KG1 (cell line): ENCODE measurements around the gene SECTM1.
"Not testable (repeated sequence)": the region's sequence is repeated elsewhere in the genome, so short reads cannot be mapped to it uniquely, and the experiment has no call there.

Source experiments
- DNase-seq: peaks from one replicate; lab custom pipeline; 2025; lab: John Stamatoyannopoulos, UW

The SECTM1 gene

DNA sequence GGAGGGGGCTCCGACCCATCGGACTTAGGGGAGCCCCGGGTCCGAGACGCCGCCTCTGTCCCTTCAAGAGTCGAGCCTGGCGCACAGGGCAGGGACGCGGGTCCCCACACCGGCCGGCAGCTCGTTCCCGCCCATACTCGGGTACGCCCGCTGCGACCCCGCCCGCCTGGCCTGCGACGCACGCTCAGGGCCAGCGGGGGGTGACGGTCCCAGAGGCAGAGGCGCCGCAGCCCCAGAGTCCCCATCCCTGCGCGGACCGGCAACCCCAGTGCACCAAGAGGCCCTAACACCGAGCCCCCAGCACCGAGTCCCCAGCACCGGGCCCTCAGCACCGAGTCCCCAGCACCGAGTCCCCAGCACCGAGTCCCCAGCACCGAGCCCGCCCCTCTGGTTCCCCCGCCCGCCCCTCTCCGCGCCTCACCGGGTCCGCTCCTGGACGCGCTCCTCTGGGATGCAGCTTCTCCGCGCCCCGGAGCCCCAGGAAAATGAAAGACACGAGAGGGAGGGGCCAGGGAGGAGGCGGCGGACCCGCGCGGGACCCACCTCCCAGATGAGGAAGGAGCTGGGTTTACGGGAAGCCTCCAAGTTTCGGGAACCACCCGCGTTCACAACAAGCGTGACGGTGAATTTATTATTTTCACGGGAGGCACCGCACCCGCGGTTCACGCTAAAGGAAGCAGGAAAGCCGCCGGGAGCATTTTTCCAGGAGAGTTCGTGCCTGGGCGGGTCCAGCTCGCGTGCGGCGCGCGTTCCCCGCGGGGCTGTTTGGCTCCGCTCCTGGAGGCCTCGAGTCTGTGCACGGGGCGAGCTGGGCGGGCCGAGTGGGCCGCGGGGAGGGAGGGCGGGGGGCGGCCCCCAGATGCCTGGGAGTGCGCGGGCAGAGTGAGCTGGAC, at the start of gene SECTM1:
Gene SECTM1 (minus strand): TSS at position 488 of the 893 bp plus-strand sequence. CDS start 6,526 bp downstream, outside the sequence.
- DNase-seq, result no peak

GRCh38 chr17:82382933-82383255, 49.3 kb upstream of the SECTM1 start:
- DNase-seq, result no peak

- DNase-seq, result not testable (repeated sequence)
Measured at GRCh38 chr17:82382220-82382932, 48.8 kb upstream of the SECTM1 start.

DNA sequence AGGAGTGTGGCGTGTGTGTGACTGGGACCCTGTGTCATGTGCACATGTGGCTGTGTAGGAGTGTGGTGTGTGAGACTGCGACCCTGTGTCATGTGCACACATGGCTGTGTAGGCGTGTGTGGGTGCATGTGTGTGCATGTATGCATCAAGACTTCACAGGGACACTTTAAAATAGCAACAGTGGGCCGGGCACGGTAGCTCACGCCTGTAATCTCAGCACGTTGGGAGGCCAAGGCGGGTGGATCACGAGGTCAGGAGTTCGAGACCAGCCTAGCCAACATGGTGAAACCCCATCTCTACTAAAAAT, 48.1 kb upstream of the SECTM1 start:
- not testable (repeated sequence) for DNase-seq

DNA sequence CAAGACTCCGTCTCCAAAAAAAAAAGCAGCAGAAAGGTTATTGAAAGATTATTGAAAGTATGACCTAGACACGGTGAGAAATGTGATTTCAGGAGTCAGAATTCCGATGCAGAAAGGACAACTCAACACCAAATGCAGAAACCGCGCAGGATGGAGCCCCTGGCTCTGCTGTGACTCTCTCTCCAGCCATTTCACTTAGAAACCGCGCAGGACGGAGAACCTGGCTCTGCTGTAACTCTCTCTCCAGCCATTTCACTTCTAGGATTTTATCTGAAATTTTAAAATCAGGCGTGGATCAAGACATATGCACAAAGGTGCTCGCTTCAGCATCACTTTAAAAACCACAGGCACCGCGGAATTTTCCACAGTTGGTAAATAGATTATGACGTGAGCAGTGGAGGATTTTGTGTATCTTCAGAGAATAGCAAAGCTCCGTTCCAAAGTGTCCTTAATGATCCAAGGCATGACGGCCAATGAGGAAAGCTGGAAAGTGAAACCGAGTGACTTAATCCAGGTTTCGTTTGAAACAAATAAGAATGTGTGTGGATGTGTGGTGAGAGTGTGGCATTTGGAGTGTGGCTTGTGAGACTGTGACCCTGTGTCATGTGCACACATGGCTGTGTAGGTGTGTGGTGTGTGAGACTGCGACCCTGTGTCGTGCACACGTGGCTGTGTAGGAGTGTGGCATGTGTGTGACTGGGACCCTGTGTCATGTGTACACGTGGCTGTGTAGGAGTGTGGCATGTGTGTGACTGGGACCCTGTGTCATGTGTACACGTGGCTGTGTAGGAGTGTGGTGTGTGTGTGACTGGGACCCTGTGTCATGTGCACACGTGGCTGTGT, 47.5 kb upstream of the SECTM1 start:
- no peak for DNase-seq

- DNase-seq, result no peak
Measured at GRCh38 chr17:82378741-82379021, 45.1 kb upstream of the SECTM1 start.

GRCh38 chr17:82377924-82378740, 44.6 kb upstream of the SECTM1 start:
- DNase-seq, result no peak

- not testable (repeated sequence) for DNase-seq
Measured at GRCh38 chr17:82377294-82377693, 43.7 kb upstream of the SECTM1 start.

DNA sequence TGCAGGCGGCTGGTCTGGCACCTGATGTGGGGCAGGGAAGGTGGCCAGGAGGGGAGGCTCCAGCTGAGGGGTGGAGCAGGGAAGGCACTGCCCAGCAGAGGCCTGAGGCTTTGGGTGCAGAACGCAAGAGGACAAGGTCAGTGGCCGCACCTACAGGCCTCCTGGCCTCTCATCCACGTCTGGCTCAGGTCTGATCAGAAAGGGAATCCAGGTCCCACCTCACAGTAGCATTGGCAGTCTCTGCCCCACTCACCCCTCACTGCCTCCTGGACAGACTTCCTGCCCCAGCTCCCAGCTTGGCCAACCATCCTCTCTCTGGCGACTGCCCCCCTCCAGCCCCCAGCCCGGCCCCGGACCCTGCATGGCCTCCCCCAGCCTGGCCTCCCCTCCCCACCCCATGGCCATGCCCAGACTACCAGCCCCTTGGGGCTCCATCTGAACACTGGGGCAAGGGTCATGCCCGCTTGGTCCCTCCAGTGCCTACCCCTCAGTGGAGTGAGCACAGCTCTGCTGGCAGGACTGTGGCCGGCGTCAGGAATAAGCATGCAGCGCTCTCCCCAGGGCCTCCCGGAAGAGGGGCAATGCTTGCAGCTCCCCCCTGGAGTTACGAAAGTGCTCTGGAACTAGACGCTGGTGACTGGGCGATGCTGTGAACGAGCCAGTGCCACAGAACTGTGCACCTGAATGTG, 42.6 kb upstream of the SECTM1 start:
- DNase-seq, result no peak

DNA sequence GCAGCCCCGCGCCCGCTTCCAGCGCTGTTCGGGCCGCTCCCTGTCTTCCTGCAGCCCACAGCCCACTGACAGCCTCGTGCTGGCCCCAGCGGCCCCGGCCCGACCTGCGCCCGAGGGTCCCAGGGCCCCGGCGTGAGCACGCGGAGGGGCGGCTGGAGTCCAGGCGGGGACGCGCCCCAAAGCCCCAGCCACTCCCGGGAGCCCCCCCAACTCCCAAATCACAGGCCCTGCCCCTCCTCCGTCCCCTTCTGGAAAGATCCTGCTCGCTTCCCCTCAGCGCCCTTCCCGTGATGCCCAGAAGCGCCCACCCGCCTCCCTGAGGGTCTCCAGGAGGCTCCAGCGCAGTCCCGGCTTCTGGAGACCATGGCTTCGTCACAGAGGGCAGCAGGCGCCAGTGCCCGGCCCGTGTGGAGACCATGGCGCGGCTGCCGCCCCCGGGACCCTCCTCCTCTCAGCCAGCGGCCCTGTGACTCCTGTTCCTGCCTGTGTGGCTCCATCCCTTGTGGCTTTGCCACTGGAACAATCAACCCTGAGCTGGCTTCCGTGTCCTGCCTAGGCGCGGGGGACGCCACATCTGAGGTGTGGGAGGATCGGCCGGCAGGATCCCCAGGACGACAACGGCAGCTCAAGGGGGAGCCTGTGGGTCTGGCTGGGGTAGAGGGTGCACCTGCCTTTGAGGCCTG, 41.9 kb upstream of the SECTM1 start:
- no peak for DNase-seq

- no peak for DNase-seq
Measured at GRCh38 chr17:82374626-82375331, 41.2 kb upstream of the SECTM1 start.

DNA sequence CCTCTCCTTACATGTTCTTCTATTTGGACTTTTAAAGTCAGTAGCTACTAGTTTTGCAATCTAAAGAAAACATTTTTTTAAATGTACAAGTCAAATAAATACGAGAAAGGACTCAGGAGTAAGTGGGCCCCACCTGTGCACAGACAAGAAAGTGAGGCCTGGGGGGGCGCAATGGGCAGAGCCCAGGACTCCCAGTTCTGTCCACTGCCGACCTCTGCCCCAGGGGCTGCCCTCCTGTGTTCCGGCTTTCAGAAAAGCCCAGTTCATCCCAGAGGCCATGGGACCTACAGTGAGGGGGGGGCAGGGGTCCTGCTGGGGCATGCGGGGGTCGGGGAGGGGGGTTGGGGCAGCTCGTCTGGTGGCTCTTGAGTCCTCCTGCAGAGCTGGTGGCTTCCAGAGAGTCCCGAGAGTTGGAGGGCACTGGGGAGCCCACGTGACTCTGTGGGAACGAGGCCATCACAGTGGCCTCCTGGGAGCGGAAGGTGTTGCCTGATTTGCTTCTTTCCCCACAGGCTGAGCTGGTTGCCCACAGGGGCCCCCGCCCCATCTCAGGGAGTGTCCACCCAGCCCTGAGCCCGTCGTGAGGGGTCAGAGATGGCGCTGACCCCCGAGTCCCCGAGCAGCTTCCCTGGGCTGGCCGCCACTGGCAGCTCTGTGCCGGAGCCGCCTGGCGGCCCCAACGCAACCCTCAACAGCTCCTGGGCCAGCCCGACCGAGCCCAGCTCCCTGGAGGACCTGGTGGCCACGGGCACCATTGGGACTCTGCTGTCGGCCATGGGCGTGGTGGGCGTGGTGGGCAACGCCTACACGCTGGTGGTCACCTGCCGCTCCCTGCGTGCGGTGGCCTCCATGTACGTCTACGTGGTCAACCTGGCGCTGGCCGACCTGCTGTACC, 40.4 kb upstream of the SECTM1 start:
- no peak for DNase-seq

DNA sequence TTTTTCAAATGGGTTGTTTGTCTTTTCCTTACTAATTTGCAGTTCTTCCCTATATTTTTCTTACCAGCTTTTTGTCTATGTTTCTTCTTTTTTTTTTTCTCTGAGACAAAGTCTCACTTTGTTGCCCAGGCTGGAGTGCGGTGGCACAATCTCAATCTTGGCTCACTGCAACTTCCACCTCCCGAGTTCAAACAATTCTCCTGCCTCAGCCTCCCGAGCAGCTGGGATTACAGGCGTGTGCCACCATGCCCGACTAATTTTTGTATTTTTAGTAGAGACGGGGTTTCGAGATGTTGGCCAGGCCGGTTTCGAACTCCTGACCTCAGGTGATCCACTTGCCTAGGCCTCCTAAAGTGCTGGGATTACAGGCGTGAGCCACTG, 39.5 kb upstream of the SECTM1 start:
- DNase-seq, result not testable (repeated sequence)

DNA sequence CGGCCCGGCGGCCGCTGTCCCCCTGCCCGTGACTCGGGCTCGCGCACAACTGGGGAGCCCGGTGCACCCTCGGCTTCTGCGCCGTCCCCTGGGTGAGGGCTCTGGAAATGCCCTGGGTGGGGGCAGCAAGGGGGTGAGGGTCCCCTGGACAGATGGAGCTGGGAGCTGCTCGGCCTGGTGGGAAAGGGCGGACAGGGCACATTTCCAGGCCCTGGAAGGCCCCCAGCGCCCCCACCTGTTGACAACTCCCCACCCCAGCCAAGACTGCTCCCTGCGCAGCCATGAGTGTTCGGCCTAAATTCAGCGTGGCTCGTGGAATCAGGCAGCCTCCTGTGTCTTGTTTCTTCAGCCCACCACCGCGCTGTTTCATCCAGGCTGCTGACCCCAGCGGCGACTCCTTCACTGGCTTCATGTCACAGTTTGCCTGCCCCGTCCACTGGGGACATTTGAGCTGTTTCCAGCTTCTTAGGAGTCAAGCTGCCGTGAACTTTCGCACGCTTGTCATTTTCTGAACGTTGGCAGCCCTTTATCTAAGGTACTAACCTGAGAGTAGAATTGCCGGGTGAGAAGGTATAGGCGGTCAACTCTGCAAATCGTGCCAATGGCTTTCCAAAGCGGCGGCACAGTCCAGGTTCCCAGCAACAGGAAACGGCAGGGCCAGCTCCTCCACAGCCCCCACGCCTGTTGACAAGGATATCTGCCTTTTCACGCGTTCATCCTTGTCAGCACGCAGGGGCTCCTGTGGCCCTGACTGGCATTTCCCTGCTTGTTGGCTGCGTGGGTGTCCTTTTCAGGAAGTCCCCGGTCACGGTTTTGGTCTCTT, 38.9 kb upstream of the SECTM1 start:
- no peak for DNase-seq

- no peak for DNase-seq
Measured at GRCh38 chr17:82371333-82372248, 38.0 kb upstream of the SECTM1 start, which contains the start of gene UTS2R. UTS2R (plus strand) TSS chr17:82371765; CDS start chr17:82374325, 2,560 bp downstream.

DNA sequence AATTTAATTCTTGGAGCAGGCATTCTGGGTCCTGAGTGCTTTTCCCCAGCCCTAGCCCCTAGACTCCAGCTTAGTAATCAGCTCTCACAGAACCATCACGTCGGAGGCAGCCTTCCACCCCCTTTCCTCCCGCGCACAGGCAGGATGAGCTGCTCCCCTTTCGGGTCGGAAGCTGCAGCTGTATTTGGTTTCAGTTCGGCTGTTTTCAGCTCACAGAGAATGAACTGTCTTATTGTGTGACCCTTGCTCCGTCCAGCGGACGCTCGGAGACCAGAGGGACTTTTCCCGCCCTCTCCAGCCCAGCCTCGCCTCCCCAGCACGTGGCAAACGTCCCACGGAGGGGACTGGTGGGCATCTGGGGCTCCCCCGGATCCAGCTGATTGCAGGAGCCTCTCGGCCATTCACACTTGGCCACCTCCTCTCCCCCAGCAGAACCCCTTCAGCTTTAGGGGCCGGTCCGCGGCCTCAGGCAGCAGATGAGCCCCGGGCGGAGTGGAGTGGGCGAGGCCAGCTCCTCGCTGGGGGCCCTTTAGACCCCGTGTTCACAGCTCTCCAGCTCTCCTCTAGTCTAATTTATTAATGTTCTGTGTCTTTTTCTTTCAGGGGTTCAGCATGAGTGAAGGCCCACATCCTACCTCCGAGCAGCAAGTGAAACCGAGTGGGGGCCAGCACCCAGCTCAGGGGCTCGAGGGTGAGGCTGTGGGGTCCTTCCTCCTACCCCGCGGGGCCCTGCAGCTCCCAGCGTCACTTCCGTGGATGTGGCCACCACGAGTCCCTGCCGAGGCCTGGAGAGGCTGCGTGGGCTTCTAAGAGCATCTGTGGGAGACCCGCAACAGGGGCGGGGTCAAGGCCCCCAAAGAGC, 37.1 kb upstream of the SECTM1 start:
- DNase-seq, result no peak
